ENCODE measurements around the gene DENND1C. TPM values are rescaled to one million over a fixed set of nuclear protein-coding genes. Genes with fewer than 3 reads are reported as not detected.

The DENND1C gene
- total and polyA plus RNA-seq, 9 of the 15 experiments (the other 6 are each of a cell fraction or from before 2014, with no cell fraction given), result 0.03 to 1.2 (median 0.32) TPM; not detected in 1

GRCh38 chr19:6417713-6418561, 63.6 kb downstream of the DENND1C start (continued):
- TF ChIP-seq MGA (IDR thresholded peaks at IDR 0.05) (no peak), KDM4B (IDR thresholded peaks at IDR 0.05; ENCODE audit: borderline replicate concordance in 2 of 2, low read depth in 1 of 2) (no peak), ZNF778 (CRISPR knock-in tag; IDR thresholded peaks at IDR 0.05) (no peak), HIVEP1 (CRISPR knock-in tag; IDR thresholded peaks at IDR 0.05) (no peak), HINFP (tag; conservative IDR thresholded peaks at IDR 0.05; ENCODE audit: low read depth) (no peak), FOXP4 (CRISPR knock-in tag; IDR thresholded peaks at IDR 0.05; ENCODE audit: borderline replicate concordance) (no peak), MAZ (CRISPR knock-in tag; conservative IDR thresholded peaks at IDR 0.05 in 1 of 2, IDR thresholded peaks at IDR 0.05 in 1 of 2) (0 out of 4 replicates have a peak, but pooled peaks of 1 of the 2 experiments have one; percentile 31), STAT5B (CRISPR knock-in tag; IDR thresholded peaks at IDR 0.05) (no peak), POLR2AphosphoS2 (IDR thresholded peaks at IDR 0.05; ENCODE audit: low read length) (no peak)

All from K562 (cell line).